ENCODE measurements around the gene NLGN1. TPM values are rescaled to one million over a fixed set of nuclear protein-coding genes. Genes with fewer than 3 reads are reported as not detected.

The NLGN1 gene
- polyA plus RNA-seq, 2 of the 4 experiments (the other 2 are of a cell fraction), result not detected

DNA sequence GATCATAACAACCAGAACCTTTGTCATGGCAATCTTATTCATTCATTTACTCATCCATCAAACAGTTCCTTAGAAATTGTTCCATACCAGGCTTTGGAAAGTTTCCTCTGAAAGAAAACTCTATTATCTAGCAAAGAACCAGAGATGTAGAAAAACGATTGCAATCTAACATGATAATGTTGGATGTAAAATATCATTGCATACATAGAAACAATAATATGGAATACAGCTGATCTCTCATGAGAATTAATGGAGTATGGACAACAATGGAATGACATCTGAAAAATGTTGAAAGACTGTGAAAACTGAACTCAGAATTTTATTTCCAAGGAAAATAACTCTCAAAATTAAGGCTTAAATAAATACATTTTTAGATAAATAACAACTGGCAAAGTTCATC is 665.4 kb downstream of the NLGN1 start:
- no peaks in the 10 kb centered on the region for H3K4me1 ChIP-seq
- TF ChIP-seq, protein P1, sequence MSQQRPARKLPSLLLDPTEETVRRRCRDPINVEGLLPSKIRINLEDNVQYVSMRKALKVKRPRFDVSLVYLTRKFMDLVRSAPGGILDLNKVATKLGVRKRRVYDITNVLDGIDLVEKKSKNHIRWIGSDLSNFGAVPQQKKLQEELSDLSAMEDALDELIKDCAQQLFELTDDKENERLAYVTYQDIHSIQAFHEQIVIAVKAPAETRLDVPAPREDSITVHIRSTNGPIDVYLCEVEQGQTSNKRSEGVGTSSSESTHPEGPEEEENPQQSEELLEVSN (IDR thresholded peaks at IDR 0.05; ENCODE audit: borderline replicate concordance, low read depth), result no peak
- TF ChIP-seq MYC (IDR thresholded peaks at IDR 0.05; ENCODE audit: borderline replicate concordance, low read length) (no peak), EHF (CRISPR knock-in tag; IDR thresholded peaks at IDR 0.05) (no peak), CBX2 (IDR thresholded peaks at IDR 0.05; ENCODE audit: borderline replicate concordance, low read depth) (no peak), SREBF2 (IDR thresholded peaks at IDR 0.05) (no peak), ZFP36 (IDR thresholded peaks at IDR 0.05; ENCODE audit: borderline replicate concordance, partially characterized antibody) (no peak), HOXA7 (CRISPR knock-in tag; IDR thresholded peaks at IDR 0.05) (no peak), RNF2 (IDR thresholded peaks at IDR 0.05; ENCODE audit: borderline replicate concordance, low read depth) (no peak), MAZ (IDR thresholded peaks at IDR 0.05; ENCODE audit: borderline replicate concordance, low read depth, low read length) (no peak), FOXS1 (CRISPR knock-in tag; IDR thresholded peaks at IDR 0.05) (no peak), ZNF302 (CRISPR knock-in tag; IDR thresholded peaks at IDR 0.05) (no peak), JUN (IDR thresholded peaks at IDR 0.05) (no peak), JUNB (IDR thresholded peaks at IDR 0.05) (no peak), KDM1A (IDR thresholded peaks at IDR 0.05; ENCODE audit: low read depth) (no peak), BHLHE40 (IDR thresholded peaks at IDR 0.05; ENCODE audit: low read depth, low read length) (no peak)
- TF ChIP-seq, protein P2, sequence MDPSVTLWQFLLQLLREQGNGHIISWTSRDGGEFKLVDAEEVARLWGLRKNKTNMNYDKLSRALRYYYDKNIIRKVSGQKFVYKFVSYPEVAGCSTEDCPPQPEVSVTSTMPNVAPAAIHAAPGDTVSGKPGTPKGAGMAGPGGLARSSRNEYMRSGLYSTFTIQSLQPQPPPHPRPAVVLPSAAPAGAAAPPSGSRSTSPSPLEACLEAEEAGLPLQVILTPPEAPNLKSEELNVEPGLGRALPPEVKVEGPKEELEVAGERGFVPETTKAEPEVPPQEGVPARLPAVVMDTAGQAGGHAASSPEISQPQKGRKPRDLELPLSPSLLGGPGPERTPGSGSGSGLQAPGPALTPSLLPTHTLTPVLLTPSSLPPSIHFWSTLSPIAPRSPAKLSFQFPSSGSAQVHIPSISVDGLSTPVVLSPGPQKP (IDR thresholded peaks at IDR 0.05; ENCODE audit: low read depth, low read length), result no peak
- TF ChIP-seq, protein P3, sequence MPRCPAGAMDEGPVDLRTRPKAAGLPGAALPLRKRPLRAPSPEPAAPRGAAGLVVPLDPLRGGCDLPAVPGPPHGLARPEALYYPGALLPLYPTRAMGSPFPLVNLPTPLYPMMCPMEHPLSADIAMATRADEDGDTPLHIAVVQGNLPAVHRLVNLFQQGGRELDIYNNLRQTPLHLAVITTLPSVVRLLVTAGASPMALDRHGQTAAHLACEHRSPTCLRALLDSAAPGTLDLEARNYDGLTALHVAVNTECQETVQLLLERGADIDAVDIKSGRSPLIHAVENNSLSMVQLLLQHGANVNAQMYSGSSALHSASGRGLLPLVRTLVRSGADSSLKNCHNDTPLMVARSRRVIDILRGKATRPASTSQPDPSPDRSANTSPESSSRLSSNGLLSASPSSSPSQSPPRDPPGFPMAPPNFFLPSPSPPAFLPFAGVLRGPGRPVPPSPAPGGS (IDR thresholded peaks at IDR 0.05), result no peak
- TF ChIP-seq, protein P4, sequence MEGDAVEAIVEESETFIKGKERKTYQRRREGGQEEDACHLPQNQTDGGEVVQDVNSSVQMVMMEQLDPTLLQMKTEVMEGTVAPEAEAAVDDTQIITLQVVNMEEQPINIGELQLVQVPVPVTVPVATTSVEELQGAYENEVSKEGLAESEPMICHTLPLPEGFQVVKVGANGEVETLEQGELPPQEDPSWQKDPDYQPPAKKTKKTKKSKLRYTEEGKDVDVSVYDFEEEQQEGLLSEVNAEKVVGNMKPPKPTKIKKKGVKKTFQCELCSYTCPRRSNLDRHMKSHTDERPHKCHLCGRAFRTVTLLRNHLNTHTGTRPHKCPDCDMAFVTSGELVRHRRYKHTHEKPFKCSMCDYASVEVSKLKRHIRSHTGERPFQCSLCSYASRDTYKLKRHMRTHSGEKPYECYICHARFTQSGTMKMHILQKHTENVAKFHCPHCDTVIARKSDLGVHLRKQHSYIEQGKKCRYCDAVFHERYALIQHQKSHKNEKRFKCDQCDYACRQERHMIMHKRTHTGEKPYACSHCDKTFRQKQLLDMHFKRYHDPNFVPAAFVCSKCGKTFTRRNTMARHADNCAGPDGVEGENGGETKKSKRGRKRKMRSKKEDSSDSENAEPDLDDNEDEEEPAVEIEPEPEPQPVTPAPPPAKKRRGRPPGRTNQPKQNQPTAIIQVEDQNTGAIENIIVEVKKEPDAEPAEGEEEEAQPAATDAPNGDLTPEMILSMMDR (IDR thresholded peaks at IDR 0.05), result no peak
- TF ChIP-seq, protein P5, sequence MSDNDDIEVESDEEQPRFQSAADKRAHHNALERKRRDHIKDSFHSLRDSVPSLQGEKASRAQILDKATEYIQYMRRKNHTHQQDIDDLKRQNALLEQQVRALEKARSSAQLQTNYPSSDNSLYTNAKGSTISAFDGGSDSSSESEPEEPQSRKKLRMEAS (IDR thresholded peaks at IDR 0.05), result no peak
- TF ChIP-seq, protein P6, sequence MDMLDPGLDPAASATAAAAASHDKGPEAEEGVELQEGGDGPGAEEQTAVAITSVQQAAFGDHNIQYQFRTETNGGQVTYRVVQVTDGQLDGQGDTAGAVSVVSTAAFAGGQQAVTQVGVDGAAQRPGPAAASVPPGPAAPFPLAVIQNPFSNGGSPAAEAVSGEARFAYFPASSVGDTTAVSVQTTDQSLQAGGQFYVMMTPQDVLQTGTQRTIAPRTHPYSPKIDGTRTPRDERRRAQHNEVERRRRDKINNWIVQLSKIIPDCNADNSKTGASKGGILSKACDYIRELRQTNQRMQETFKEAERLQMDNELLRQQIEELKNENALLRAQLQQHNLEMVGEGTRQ (IDR thresholded peaks at IDR 0.05), result no peak
- no peak overlapping the region for H3K4me2 ChIP-seq
- FAIRE-seq (no peak), DNase-seq (ENCODE audit: low read depth in 1 of 2, low spot score in 1 of 2) (no peak), ATAC-seq (no peak)
- CTCF ChIA-PET, result interaction anchor here (0.6 kb wide), 1 partner anchor 17 kb away, joined by 3 read pairs; no protein-coding TSS in a partner anchor
- POLR2A ChIA-PET, result no interaction called here
- no peak overlapping the region for H3K27ac ChIP-seq
- no peaks in the 10 kb centered on the region for H3K9me3 ChIP-seq
- WGBS (ENCODE audit: missing lambda C conversion rate), result 0% methylated on average over 1 of the region's 1 CpG
- H3K4me3 ChIP-seq, result no peak overlapping the region

DNA sequence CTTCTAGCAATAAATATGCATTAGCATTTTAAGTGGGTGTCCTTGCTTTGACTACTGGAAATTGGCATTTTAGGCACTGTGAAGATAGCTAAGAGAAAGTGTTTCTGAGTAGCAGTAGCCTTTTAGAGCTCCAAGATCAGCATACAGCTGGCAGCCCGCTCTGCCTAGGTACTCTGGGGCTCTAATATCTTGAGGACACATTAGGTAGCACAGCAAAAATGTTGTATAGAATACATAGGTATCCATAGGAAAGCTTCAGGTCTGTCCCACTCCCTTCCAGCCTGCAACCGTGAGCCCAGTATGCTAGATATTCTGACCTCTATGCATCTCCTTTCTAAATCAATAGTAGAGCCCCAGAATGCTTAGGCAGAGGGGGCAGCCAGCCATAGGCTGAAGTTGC is 670.5 kb downstream of the NLGN1 start:
- no peaks in the 10 kb centered on the region for H3K4me1 ChIP-seq
- no peak for DNase-seq (ENCODE audit: low read depth in 1 of 2, low spot score in 1 of 2)
- ChIA-PET POLR2A (no interaction called here), CTCF (no interaction called here)
- H3K4me2 ChIP-seq, result no peak overlapping the region
- H3K9me3 ChIP-seq, result no peaks in the 10 kb centered on the region
- FAIRE-seq, result no peak
- H3K4me3 ChIP-seq, result no peak overlapping the region
- ATAC-seq, result no peak
- WGBS (ENCODE audit: missing lambda C conversion rate), result 20% methylated on average over 2 of the region's 2 CpGs
- H3K27ac ChIP-seq, result no peak overlapping the region
- TF ChIP-seq FOSL2 (IDR thresholded peaks at IDR 0.05) (no peak), FOSL2 (CRISPR knock-in tag; IDR thresholded peaks at IDR 0.05) (no peak), NPAS2 (CRISPR knock-in tag; IDR thresholded peaks at IDR 0.05; ENCODE audit: borderline replicate concordance) (no peak), NFE2L2 (conservative IDR thresholded peaks at IDR 0.05; ENCODE audit: low read length) (no peak), EP300 (IDR thresholded peaks at IDR 0.05) (no peak), CBX2 (IDR thresholded peaks at IDR 0.05; ENCODE audit: borderline replicate concordance, low read depth) (no peak), NR3C1 (IDR thresholded peaks at IDR 0.05) (no peak), FOSB (CRISPR knock-in tag; IDR thresholded peaks at IDR 0.05) (no peak)
- TF ChIP-seq, protein P7, sequence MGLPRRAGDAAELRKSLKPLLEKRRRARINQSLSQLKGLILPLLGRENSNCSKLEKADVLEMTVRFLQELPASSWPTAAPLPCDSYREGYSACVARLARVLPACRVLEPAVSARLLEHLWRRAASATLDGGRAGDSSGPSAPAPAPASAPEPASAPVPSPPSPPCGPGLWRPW (IDR thresholded peaks at IDR 0.05), result no peak
- TF ChIP-seq, protein P8, sequence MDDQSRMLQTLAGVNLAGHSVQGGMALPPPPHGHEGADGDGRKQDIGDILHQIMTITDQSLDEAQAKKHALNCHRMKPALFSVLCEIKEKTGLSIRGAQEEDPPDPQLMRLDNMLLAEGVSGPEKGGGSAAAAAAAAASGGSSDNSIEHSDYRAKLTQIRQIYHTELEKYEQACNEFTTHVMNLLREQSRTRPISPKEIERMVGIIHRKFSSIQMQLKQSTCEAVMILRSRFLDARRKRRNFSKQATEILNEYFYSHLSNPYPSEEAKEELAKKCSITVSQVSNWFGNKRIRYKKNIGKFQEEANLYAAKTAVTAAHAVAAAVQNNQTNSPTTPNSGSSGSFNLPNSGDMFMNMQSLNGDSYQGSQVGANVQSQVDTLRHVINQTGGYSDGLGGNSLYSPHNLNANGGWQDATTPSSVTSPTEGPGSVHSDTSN (IDR thresholded peaks at IDR 0.05), result no peak
- TF ChIP-seq, protein P9, sequence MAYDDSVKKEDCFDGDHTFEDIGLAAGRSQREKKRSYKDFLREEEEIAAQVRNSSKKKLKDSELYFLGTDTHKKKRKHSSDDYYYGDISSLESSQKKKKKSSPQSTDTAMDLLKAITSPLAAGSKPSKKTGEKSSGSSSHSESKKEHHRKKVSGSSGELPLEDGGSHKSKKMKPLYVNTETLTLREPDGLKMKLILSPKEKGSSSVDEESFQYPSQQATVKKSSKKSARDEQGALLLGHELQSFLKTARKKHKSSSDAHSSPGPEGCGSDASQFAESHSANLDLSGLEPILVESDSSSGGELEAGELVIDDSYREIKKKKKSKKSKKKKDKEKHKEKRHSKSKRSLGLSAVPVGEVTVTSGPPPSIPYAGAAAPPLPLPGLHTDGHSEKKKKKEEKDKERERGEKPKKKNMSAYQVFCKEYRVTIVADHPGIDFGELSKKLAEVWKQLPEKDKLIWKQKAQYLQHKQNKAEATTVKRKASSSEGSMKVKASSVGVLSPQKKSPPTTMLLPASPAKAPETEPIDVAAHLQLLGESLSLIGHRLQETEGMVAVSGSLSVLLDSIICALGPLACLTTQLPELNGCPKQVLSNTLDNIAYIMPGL (CRISPR knock-in tag; IDR thresholded peaks at IDR 0.05; ENCODE audit: borderline replicate concordance), result no peak
